ENCODE measurements around the gene BSG. TPM values are rescaled to one million over a fixed set of nuclear protein-coding genes. Genes with fewer than 3 reads are reported as not detected.

Gene BSG
- total and polyA plus RNA-seq, 9 of the 15 experiments (the other 6 are each of a cell fraction or from before 2014, with no cell fraction given), result 4.6 to 495 (median 187) TPM

DNA sequence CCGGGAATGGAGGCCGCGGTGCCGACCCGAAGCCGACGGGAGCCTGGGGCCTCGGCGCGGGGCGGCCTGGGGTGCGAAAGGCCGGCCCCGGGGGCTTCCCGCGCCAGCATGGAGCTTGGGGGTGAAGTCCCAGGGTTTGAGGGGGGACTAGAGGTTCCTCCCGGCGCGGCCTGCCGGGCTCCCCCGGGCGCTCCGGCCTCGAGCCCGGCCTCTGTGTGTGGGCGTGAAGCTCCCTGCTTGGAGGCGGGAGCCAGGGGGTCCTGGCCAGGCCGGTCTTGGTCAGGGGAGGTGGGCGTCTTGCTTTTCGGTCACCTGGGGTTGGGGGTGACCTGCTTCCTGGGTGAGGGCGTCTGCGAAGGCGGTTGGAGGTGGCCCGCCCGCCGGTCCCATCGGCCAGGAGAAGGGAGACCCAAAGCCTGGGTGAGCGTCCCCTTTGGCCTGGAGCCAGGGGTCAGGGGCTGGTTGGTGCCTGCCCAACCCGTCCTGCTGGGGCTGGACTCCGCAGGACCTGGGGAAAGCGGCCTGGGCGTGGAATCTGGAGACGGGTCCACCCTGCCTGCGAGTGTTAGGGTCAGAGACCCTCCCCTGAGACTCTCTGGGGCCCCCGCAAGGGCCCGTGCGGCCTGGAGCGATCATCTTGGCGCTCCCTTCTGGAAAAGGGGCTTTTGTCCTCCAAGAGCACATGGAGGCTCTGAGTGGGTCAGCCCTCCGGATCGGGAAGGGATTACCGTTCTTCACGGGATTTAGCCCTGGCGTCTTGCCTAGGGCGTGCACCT lies 535 bp downstream of the BSG start (continued):
- no peak for TF ChIP-seq KDM4B (IDR thresholded peaks at IDR 0.05; ENCODE audit: borderline replicate concordance in 2 of 2, low read depth in 1 of 2)
- TF ChIP-seq KDM1A (IDR thresholded peaks at IDR 0.05), result no peak
- TF ChIP-seq, protein P1, sequence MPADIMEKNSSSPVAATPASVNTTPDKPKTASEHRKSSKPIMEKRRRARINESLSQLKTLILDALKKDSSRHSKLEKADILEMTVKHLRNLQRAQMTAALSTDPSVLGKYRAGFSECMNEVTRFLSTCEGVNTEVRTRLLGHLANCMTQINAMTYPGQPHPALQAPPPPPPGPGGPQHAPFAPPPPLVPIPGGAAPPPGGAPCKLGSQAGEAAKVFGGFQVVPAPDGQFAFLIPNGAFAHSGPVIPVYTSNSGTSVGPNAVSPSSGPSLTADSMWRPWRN (IDR thresholded peaks at IDR 0.05; ENCODE audit: low read depth), result no peak
- no peak for TF ChIP-seq MED1 (CRISPR knock-in tag; IDR thresholded peaks at IDR 0.05; ENCODE audit: borderline replicate concordance)
- no peak for TF ChIP-seq TEAD1 (CRISPR knock-in tag; IDR thresholded peaks at IDR 0.05)
- TF ChIP-seq SREBF2 (CRISPR knock-in tag; IDR thresholded peaks at IDR 0.05), result no peak
- no peak for TF ChIP-seq TCF3 (CRISPR knock-in tag; IDR thresholded peaks at IDR 0.05)
- no peak for TF ChIP-seq HNRNPL (IDR thresholded peaks at IDR 0.05; ENCODE audit: low read depth, low read length)
- no peak for TF ChIP-seq RBM17 (IDR thresholded peaks at IDR 0.05; ENCODE audit: borderline replicate concordance, low read depth, low read length)
- TF ChIP-seq MAZ (CRISPR knock-in tag; conservative IDR thresholded peaks at IDR 0.05 in 1 of 2, IDR thresholded peaks at IDR 0.05 in 1 of 2), result no peak; a peak in 1 of 4 replicates
- TF ChIP-seq, protein P2, sequence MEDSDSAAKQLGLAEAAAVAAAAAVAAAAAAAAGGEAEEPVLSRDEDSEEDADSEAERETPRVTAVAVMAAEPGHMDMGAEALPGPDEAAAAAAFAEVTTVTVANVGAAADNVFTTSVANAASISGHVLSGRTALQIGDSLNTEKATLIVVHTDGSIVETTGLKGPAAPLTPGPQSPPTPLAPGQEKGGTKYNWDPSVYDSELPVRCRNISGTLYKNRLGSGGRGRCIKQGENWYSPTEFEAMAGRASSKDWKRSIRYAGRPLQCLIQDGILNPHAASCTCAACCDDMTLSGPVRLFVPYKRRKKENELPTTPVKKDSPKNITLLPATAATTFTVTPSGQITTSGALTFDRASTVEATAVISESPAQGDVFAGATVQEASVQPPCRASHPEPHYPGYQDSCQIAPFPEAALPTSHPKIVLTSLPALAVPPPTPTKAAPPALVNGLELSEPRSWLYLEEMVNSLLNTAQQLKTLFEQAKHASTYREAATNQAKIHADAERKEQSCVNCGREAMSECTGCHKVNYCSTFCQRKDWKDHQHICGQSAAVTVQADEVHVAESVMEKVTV (CRISPR knock-in tag; IDR thresholded peaks at IDR 0.05), result no peak
- no peak for TF ChIP-seq ZSCAN32 (CRISPR knock-in tag; IDR thresholded peaks at IDR 0.05)
- TF ChIP-seq, protein P3, sequence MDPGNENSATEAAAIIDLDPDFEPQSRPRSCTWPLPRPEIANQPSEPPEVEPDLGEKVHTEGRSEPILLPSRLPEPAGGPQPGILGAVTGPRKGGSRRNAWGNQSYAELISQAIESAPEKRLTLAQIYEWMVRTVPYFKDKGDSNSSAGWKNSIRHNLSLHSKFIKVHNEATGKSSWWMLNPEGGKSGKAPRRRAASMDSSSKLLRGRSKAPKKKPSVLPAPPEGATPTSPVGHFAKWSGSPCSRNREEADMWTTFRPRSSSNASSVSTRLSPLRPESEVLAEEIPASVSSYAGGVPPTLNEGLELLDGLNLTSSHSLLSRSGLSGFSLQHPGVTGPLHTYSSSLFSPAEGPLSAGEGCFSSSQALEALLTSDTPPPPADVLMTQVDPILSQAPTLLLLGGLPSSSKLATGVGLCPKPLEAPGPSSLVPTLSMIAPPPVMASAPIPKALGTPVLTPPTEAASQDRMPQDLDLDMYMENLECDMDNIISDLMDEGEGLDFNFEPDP (CRISPR knock-in tag; IDR thresholded peaks at IDR 0.05), result no peak
- no peak for TF ChIP-seq ZNF76 (CRISPR knock-in tag; IDR thresholded peaks at IDR 0.05; ENCODE audit: borderline replicate concordance)
- TF ChIP-seq RBM14 (IDR thresholded peaks at IDR 0.05; ENCODE audit: borderline replicate concordance, insufficient read depth, low read depth, low read length), result no peak
- no peak for TF ChIP-seq RHOXF2B (CRISPR knock-in tag; conservative IDR thresholded peaks at IDR 0.05)
- TF ChIP-seq, protein P4, sequence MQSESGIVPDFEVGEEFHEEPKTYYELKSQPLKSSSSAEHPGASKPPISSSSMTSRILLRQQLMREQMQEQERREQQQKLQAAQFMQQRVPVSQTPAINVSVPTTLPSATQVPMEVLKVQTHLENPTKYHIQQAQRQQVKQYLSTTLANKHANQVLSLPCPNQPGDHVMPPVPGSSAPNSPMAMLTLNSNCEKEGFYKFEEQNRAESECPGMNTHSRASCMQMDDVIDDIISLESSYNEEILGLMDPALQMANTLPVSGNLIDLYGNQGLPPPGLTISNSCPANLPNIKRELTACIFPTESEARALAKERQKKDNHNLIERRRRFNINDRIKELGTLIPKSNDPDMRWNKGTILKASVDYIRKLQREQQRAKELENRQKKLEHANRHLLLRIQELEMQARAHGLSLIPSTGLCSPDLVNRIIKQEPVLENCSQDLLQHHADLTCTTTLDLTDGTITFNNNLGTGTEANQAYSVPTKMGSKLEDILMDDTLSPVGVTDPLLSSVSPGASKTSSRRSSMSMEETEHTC (IDR thresholded peaks at IDR 0.05), result no peak
- no peak for TF ChIP-seq ZNF830 (CRISPR knock-in tag; IDR thresholded peaks at IDR 0.05)
- TF ChIP-seq ATF7 (IDR thresholded peaks at IDR 0.05), result no peak
- TF ChIP-seq ZBTB8A (IDR thresholded peaks at IDR 0.05; ENCODE audit: partially characterized antibody), result no peak
- no peak for TF ChIP-seq ZNF780A (CRISPR knock-in tag; IDR thresholded peaks at IDR 0.05)
- no peak for TF ChIP-seq ZNF444 (CRISPR knock-in tag; IDR thresholded peaks at IDR 0.05)
- TF ChIP-seq U2AF1 (optimal IDR thresholded peaks at IDR 0.05; ENCODE audit: low read depth, low read length), result no peak
